GM12892 (cell line): ENCODE results near the gene ACTG2.

Experiments
- POLR2A ChIP-seq: IDR thresholded peaks from 2 replicates; pipeline ENCODE4 v1.6.1; 2011; ENCODE audit warnings: low read depth, low read length, control low read depth
- POLR2AphosphoS5 ChIP-seq: IDR thresholded peaks from 2 replicates; pipeline ENCODE4 v1.6.1; 2011; ENCODE audit warnings: low read depth, low read length, control low read depth

DNA sequence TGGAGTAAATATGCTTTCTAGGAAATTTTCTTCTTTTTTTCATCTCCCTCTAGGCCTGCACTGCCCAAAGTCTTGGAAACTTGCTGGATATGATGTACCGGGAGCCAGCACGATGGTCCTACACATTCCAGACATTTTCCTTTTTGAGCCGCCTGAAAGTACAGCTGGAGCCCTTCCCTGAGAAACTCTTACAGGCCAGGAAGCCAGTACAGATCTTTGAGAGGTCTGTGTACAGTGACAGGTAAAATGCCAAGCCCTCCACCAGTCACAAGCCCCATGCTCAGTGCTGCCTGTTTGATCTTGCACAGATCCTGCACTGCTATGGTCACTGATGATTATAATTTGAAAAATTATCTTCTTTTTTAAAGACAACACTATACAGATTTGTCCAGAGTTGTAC, 53.9 kb downstream of the ACTG2 start:
- no peak for TF ChIP-seq POLR2A
- no peak for TF ChIP-seq POLR2AphosphoS5
